ENCODE data around the gene TBC1D5.

TBC1D5 gene

GRCh38 chr3:17683542-17684207 is 58.8 kb downstream of the TBC1D5 start:
- Histone ChIP-seq H3K9ac (ENCODE audit: insufficient read length) (no peak overlapping the region), H3K9me3 (ENCODE audit: low read depth, low read length) (no peaks in the 10 kb centered on the region), H3K4me3 (no peak overlapping the region), H3K36me3 (ENCODE audit: insufficient read depth, low read length) (no peaks in the 10 kb centered on the region), H3K27ac (no peak overlapping the region)
- no peak for TF ChIP-seq POLR2AphosphoS5 (IDR thresholded peaks at IDR 0.05; ENCODE audit: borderline replicate concordance, low read depth, low read length)
- no peak for TF ChIP-seq FOXP2 (optimal IDR thresholded peaks at IDR 0.05; ENCODE audit: control extremely low read depth, extremely low read length, insufficient read depth)
- no peak for TF ChIP-seq EZH2 (IDR thresholded peaks at IDR 0.05)
- no peak for DNase-seq (ENCODE audit: low read depth, low spot score)

DNA sequence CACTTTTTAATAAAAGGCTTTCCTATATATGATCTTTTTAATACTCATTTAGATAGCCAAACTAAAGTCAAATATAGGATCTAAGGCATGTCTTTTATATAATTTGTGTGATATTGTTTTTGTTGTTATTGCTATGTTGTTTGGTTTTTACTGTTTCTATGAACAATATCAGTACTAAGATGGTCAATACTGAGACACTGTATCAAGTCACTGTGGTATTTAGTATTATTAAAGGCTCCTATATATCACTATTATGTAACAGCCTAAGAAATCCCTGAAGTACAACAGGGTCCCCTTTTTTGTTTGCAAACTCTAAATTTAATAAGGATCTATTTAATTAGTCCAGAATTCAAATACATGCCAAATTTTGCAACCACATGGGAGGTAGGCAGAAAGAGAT is 61.9 kb downstream of the TBC1D5 start:
- Histone ChIP-seq H3K4me3 (no peak overlapping the region), H3K36me3 (ENCODE audit: insufficient read depth, low read length) (no peaks in the 10 kb centered on the region), H3K9me3 (ENCODE audit: low read depth, low read length) (no peaks in the 10 kb centered on the region), H3K27ac (no peak overlapping the region), H3K9ac (ENCODE audit: insufficient read length) (no peak overlapping the region)
- TF ChIP-seq FOXP2 (optimal IDR thresholded peaks at IDR 0.05; ENCODE audit: control extremely low read depth, extremely low read length, insufficient read depth) (no peak), POLR2AphosphoS5 (IDR thresholded peaks at IDR 0.05; ENCODE audit: borderline replicate concordance, low read depth, low read length) (no peak), EZH2 (IDR thresholded peaks at IDR 0.05) (no peak)
- no peak for DNase-seq (ENCODE audit: low read depth, low spot score)

- TF ChIP-seq EZH2 (IDR thresholded peaks at IDR 0.05) (no peak), POLR2AphosphoS5 (IDR thresholded peaks at IDR 0.05; ENCODE audit: borderline replicate concordance, low read depth, low read length) (no peak), FOXP2 (optimal IDR thresholded peaks at IDR 0.05; ENCODE audit: control extremely low read depth, extremely low read length, insufficient read depth) (no peak)
- Histone ChIP-seq H3K36me3 (ENCODE audit: insufficient read depth, low read length) (no peaks in the 10 kb centered on the region), H3K4me3 (no peak overlapping the region), H3K27ac (no peak overlapping the region), H3K9me3 (ENCODE audit: low read depth, low read length) (no peaks in the 10 kb centered on the region), H3K9ac (ENCODE audit: insufficient read length) (no peak overlapping the region)
- no peak for DNase-seq (ENCODE audit: low read depth, low spot score)
These were observed 64.2 kb downstream of the TBC1D5 start for GRCh38 chr3:17678116-17678741.

DNA sequence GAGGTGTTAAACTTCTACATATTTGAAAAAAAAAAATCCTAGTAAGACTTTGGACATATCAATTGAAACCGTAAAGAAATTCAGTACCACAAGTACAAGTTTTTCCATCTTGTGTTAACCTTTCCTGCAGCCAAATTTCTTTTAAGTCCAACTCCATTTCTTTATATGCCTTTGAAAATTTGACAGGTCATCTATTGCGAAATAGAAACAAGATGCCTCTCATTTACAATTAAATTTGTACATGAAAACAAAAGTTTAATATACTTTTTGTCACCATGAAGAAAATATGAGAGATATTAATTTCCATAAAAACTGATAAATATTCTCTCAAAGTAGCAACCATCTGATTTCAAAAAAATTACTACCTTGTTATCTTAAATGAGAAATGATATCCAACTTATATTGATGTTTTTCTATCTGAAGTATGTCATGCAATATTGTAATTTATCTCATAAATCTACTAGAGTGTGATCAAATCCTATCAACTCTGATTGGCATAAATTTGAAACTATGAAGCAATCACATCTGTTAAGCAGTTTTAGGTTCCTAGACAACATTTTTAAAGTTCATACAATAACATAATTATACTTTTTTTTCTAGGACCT is 68.2 kb downstream of the TBC1D5 start:
- Histone ChIP-seq H3K9me3 (ENCODE audit: low read depth, low read length) (no peaks in the 10 kb centered on the region), H3K27ac (no peak overlapping the region), H3K36me3 (ENCODE audit: insufficient read depth, low read length) (no peaks in the 10 kb centered on the region), H3K9ac (ENCODE audit: insufficient read length) (no peak overlapping the region), H3K4me3 (no peak overlapping the region)
- TF ChIP-seq EZH2 (IDR thresholded peaks at IDR 0.05): no peak
- no peak for TF ChIP-seq POLR2AphosphoS5 (IDR thresholded peaks at IDR 0.05; ENCODE audit: borderline replicate concordance, low read depth, low read length)
- no peak for TF ChIP-seq FOXP2 (optimal IDR thresholded peaks at IDR 0.05; ENCODE audit: control extremely low read depth, extremely low read length, insufficient read depth)
- DNase-seq (ENCODE audit: low read depth, low spot score): no peak

GRCh38 chr3:17672506-17672905 is 69.9 kb downstream of the TBC1D5 start:
- TF ChIP-seq FOXP2 (optimal IDR thresholded peaks at IDR 0.05; ENCODE audit: control extremely low read depth, extremely low read length, insufficient read depth) (no peak), POLR2AphosphoS5 (IDR thresholded peaks at IDR 0.05; ENCODE audit: borderline replicate concordance, low read depth, low read length) (no peak)
- Histone ChIP-seq H3K27ac (no peak overlapping the region), H3K36me3 (ENCODE audit: insufficient read depth, low read length) (no peaks in the 10 kb centered on the region), H3K9me3 (ENCODE audit: low read depth, low read length) (no peaks in the 10 kb centered on the region), H3K9ac (ENCODE audit: insufficient read length) (no peak overlapping the region), H3K4me3 (no peak overlapping the region)
- DNase-seq (ENCODE audit: low read depth, low spot score): no peak

GRCh38 chr3:17670749-17671148 is 71.7 kb downstream of the TBC1D5 start:
- H3K36me3 ChIP-seq (ENCODE audit: insufficient read depth, low read length): no peaks in the 10 kb centered on the region
- TF ChIP-seq EZH2 (IDR thresholded peaks at IDR 0.05): no peak
- TF ChIP-seq FOXP2 (optimal IDR thresholded peaks at IDR 0.05; ENCODE audit: control extremely low read depth, extremely low read length, insufficient read depth): no peak
- TF ChIP-seq POLR2AphosphoS5 (IDR thresholded peaks at IDR 0.05; ENCODE audit: borderline replicate concordance, low read depth, low read length): no peak
- H3K9me3 ChIP-seq (ENCODE audit: low read depth, low read length): no peaks in the 10 kb centered on the region
- H3K27ac ChIP-seq: no peak overlapping the region
- H3K9ac ChIP-seq (ENCODE audit: insufficient read length): no peak overlapping the region
- DNase-seq (ENCODE audit: low read depth, low spot score): no peak
- no peak overlapping the region for H3K4me3 ChIP-seq

- Histone ChIP-seq H3K27ac (no peak overlapping the region), H3K36me3 (ENCODE audit: insufficient read depth, low read length) (no peaks in the 10 kb centered on the region), H3K9me3 (ENCODE audit: low read depth, low read length) (no peaks in the 10 kb centered on the region), H3K4me3 (no peak overlapping the region), H3K9ac (ENCODE audit: insufficient read length) (no peak overlapping the region)
- TF ChIP-seq EZH2 (IDR thresholded peaks at IDR 0.05) (no peak), POLR2AphosphoS5 (IDR thresholded peaks at IDR 0.05; ENCODE audit: borderline replicate concordance, low read depth, low read length) (no peak), FOXP2 (optimal IDR thresholded peaks at IDR 0.05; ENCODE audit: control extremely low read depth, extremely low read length, insufficient read depth) (no peak)
- DNase-seq (ENCODE audit: low read depth, low spot score): no peak
These were observed 77.5 kb downstream of the TBC1D5 start for GRCh38 chr3:17664923-17665322.

DNA sequence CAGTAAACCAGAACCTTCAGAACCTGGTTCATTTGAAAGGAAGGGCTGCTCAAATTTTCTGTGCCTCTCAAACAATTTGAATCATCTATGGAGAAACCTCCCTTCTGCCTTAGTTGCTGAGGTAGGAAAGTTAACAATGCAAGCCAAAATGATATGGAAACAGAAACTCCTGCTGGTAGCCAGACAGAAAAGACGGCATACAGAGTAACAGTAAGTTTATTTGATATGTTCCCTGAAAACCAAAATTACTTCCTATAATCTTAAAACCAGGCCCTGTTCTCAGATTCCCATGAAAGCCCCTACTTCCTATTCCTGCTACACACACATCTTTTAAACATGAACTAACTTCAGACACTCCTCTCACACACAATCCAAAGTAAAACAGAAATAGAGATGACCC is 86.2 kb downstream of the TBC1D5 start:
- no peak overlapping the region for H3K9ac ChIP-seq (ENCODE audit: insufficient read length)
- H3K4me3 ChIP-seq: no peak overlapping the region
- H3K27ac ChIP-seq: no peak overlapping the region
- no peaks in the 10 kb centered on the region for H3K9me3 ChIP-seq (ENCODE audit: low read depth, low read length)
- TF ChIP-seq FOXP2 (optimal IDR thresholded peaks at IDR 0.05; ENCODE audit: control extremely low read depth, extremely low read length, insufficient read depth) (no peak), POLR2AphosphoS5 (IDR thresholded peaks at IDR 0.05; ENCODE audit: borderline replicate concordance, low read depth, low read length) (no peak), EZH2 (IDR thresholded peaks at IDR 0.05) (no peak)
- no peak for DNase-seq (ENCODE audit: low read depth, low spot score)
- no peaks in the 10 kb centered on the region for H3K36me3 ChIP-seq (ENCODE audit: insufficient read depth, low read length)
